Activated T-helper 17 cell treated with anti-CD3 and anti-CD28 coated beads, Interleukin-2, amount 50 U/mL, for 72 hours (primary cell): ENCODE results near the gene ARHGEF39. TPM values are rescaled to one million over a fixed set of nuclear protein-coding genes. Genes with fewer than 3 reads are reported as not detected.
"Not testable (repeated sequence)": the region's sequence is repeated elsewhere in the genome, so short reads cannot be mapped to it uniquely, and the experiment has no call there.

Source experiments
- ATAC-seq: fragments of 150-1000 bp; cut with Tn5 transposase; replicated peaks from 2 replicates; pipeline ENCODE4 v1.10.0; 2021; ENCODE audit warnings: mild to moderate bottlenecking, moderate library complexity
- H3K27ac Mint-ChIP-seq: one replicate; pipeline ENCODE4 v1.8.0; 2022; ENCODE audit warnings: mixed read lengths
- H3K27me3 Mint-ChIP-seq: one replicate; pipeline ENCODE4 v1.8.0; 2022; ENCODE audit warnings: mixed read lengths
- H3K36me3 Mint-ChIP-seq: one replicate; pipeline ENCODE4 v1.8.0; 2022; ENCODE audit warnings: low read depth, mild to moderate bottlenecking, mixed read lengths
- H3K4me1 Mint-ChIP-seq: one replicate; pipeline ENCODE4 v1.8.0; 2022; ENCODE audit warnings: mixed read lengths
- H3K4me3 Mint-ChIP-seq: one replicate; pipeline ENCODE4 v1.8.0; 2022; ENCODE audit warnings: mild to moderate bottlenecking, mixed read lengths
- H3K9me3 Mint-ChIP-seq: one replicate; pipeline ENCODE4 v1.8.0; 2022; ENCODE audit warnings: mixed read lengths
- total RNA-seq, 2 donors: library from RNA; stranded (reverse); gene quantifications; one replicate each; pipeline ENCODE4 v1.2.3, GENCODE V29; 2022

ARHGEF39 gene
- total RNA-seq, 2 donors from 2014 or later = 9.4 to 16.1 TPM

GRCh38 chr9:35618325-35618727 lies 46.7 kb downstream of the ARHGEF39 start, which contains the start of gene CD72:
CD72 (minus strand) TSS chr9:35618413; CDS start chr9:35618303, 110 bp downstream.
- no peaks in the 10 kb centered on the region for H3K9me3 Mint-ChIP-seq
- no peaks in the 10 kb centered on the region for H3K27me3 Mint-ChIP-seq
- peak within 1 kb of the TSS; percentile 92 for H3K4me3 Mint-ChIP-seq
- peaks cover 6% of the 10 kb centered on the region for H3K36me3 Mint-ChIP-seq
- peak within 1 kb of the TSS; percentile 94 for H3K27ac Mint-ChIP-seq
- peaks cover 33% of the 10 kb centered on the region for H3K4me1 Mint-ChIP-seq
- no peak for ATAC-seq

GRCh38 chr9:35617548-35617947 lies 47.4 kb downstream of the ARHGEF39 start:
- Mint-ChIP-seq H3K9me3 (no peaks in the 10 kb centered on the region), H3K4me1 (peaks cover 33% of the 10 kb centered on the region), H3K27me3 (no peaks in the 10 kb centered on the region), H3K27ac (peak overlapping the region; percentile 94), H3K36me3 (peaks cover 6% of the 10 kb centered on the region), H3K4me3 (peak overlapping the region; percentile 92)
- no peak for ATAC-seq

- peaks cover 33% of the 10 kb centered on the region for H3K4me1 Mint-ChIP-seq
- H3K27ac Mint-ChIP-seq = peak overlapping the region; percentile 94
- H3K9me3 Mint-ChIP-seq = no peaks in the 10 kb centered on the region
Observed at GRCh38 chr9:35616681-35617459, 48.1 kb downstream of the ARHGEF39 start.

GRCh38 chr9:35615981-35616680 lies 48.9 kb downstream of the ARHGEF39 start:
- H3K4me1 Mint-ChIP-seq = peaks cover 39% of the 10 kb centered on the region

More at GRCh38 chr9:35616681-35617459, 48.1 kb downstream of the ARHGEF39 start:
- peak; percentile 68 for ATAC-seq
- Mint-ChIP-seq H3K4me3 (peak overlapping the region; percentile 92), H3K36me3 (peaks cover 6% of the 10 kb centered on the region), H3K27me3 (no peaks in the 10 kb centered on the region)

GRCh38 chr9:35612843-35613242 lies 52.2 kb downstream of the ARHGEF39 start:
- Mint-ChIP-seq H3K36me3 (peaks cover 20% of the 10 kb centered on the region), H3K27me3 (no peaks in the 10 kb centered on the region), H3K4me1 (peaks cover 22% of the 10 kb centered on the region)

More at GRCh38 chr9:35615981-35616680, 48.9 kb downstream of the ARHGEF39 start:
- ATAC-seq = no peak
- peak overlapping the region; percentile 92 for H3K4me3 Mint-ChIP-seq
- no peaks in the 10 kb centered on the region for H3K27me3 Mint-ChIP-seq
- H3K36me3 Mint-ChIP-seq = peaks cover 6% of the 10 kb centered on the region
- H3K9me3 Mint-ChIP-seq = no peaks in the 10 kb centered on the region
- H3K27ac Mint-ChIP-seq = peak overlapping the region; percentile 94

GRCh38 chr9:35612066-35612465 lies 52.9 kb downstream of the ARHGEF39 start:
- ATAC-seq, H3K4me3 Mint-ChIP-seq, H3K9me3 Mint-ChIP-seq, H3K27me3 Mint-ChIP-seq: not testable (repeated sequence)
- Mint-ChIP-seq H3K4me1 (peaks cover 21% of the 10 kb centered on the region), H3K36me3 (peaks cover 22% of the 10 kb centered on the region), H3K27ac (peak overlapping the region; percentile 40)

More at GRCh38 chr9:35612843-35613242, 52.2 kb downstream of the ARHGEF39 start:
- no peaks in the 10 kb centered on the region for H3K9me3 Mint-ChIP-seq
- ATAC-seq = no peak
- no peak overlapping the region for H3K4me3 Mint-ChIP-seq
- no peak overlapping the region for H3K27ac Mint-ChIP-seq

- Mint-ChIP-seq H3K27ac (peak overlapping the region; percentile 40), H3K27me3 (no peaks in the 10 kb centered on the region), H3K9me3 (no peaks in the 10 kb centered on the region), H3K4me1 (peaks cover 23% of the 10 kb centered on the region), H3K4me3 (no peak overlapping the region), H3K36me3 (peaks cover 28% of the 10 kb centered on the region)
- ATAC-seq = peak; percentile 85
Observed at GRCh38 chr9:35611230-35611797, 53.7 kb downstream of the ARHGEF39 start.

GRCh38 chr9:35609820-35610163 lies 55.2 kb downstream of the ARHGEF39 start:
- Mint-ChIP-seq H3K36me3 (peaks cover 28% of the 10 kb centered on the region), H3K9me3 (no peaks in the 10 kb centered on the region), H3K27me3 (no peaks in the 10 kb centered on the region), H3K4me3 (no peak overlapping the region), H3K4me1 (peaks cover 18% of the 10 kb centered on the region), H3K27ac (no peak overlapping the region)
- no peak for ATAC-seq

Other genes with a start within 250 kb of the ARHGEF39 start
- gene RUSC2, start 175.1 kb downstream of the ARHGEF39 start, total RNA-seq = 1 to 10 TPM; 1.3 to 1.9 TPM
- 10 to 100 TPM; 23.5 to 39.0 TPM for gene TESK1, start 59.9 kb downstream of the ARHGEF39 start, total RNA-seq
- 10 to 100 TPM in 1 of 2 donors, 1 to 10 TPM in 1; 7.5 to 43.2 TPM for gene CD72, start 46.8 kb downstream of the ARHGEF39 start, total RNA-seq
- gene SIT1, start 14.3 kb downstream of the ARHGEF39 start, total RNA-seq = 100 to 1,000 TPM in 1 of 2 donors, 10 to 100 TPM in 1; 97.0 to 135 TPM
- gene RMRP, start 7.2 kb downstream of the ARHGEF39 start, total RNA-seq = over 10,000 TPM in 1 of 2 donors, 1,000 to 10,000 TPM in 1; 5,785 to 10,768 TPM
- 10 to 100 TPM; 17.5 to 19.8 TPM for gene CCDC107, start 6.9 kb downstream of the ARHGEF39 start, total RNA-seq
- gene CA9, start 8.7 kb upstream of the ARHGEF39 start, total RNA-seq = 10 to 100 TPM in 1 of 2 donors, under 1 TPM in 1; 0.89 to 31.7 TPM
- gene TPM2, start 24.7 kb upstream of the ARHGEF39 start, total RNA-seq = 1 to 10 TPM; 4.1 to 6.2 TPM
- gene TLN1, start 67.0 kb upstream of the ARHGEF39 start, total RNA-seq = 100 to 1,000 TPM; 293 to 458 TPM
- gene CREB3, start 67.5 kb upstream of the ARHGEF39 start, total RNA-seq = 10 to 100 TPM; 23.9 to 40.3 TPM
- 10 to 100 TPM; 27.0 to 36.0 TPM for gene GBA2, start 84.0 kb upstream of the ARHGEF39 start, total RNA-seq
- 10 to 100 TPM; 18.9 to 25.6 TPM for gene RGP1, start 84.1 kb upstream of the ARHGEF39 start, total RNA-seq
- gene MSMP, start 89.1 kb upstream of the ARHGEF39 start, total RNA-seq = not detected
- 10 to 100 TPM; 11.1 to 11.6 TPM for gene NPR2, start 126.4 kb upstream of the ARHGEF39 start, total RNA-seq
- gene SPAG8, start 147.1 kb upstream of the ARHGEF39 start, total RNA-seq = under 1 TPM; 0.43 to 0.58 TPM
- 10 to 100 TPM; 27.7 to 38.0 TPM for gene HINT2, start 149.8 kb upstream of the ARHGEF39 start, total RNA-seq
- not detected for gene FAM221B, start 163.5 kb upstream of the ARHGEF39 start, total RNA-seq
- 1 to 10 TPM; 2.4 to 6.8 TPM for gene TMEM8B, start 164.0 kb upstream of the ARHGEF39 start, total RNA-seq
- not detected for gene OR13J1, start 205.2 kb upstream of the ARHGEF39 start, total RNA-seq
- not detected for gene HRCT1, start 241.0 kb upstream of the ARHGEF39 start, total RNA-seq
- gene SPAAR, start 244.3 kb upstream of the ARHGEF39 start, total RNA-seq = not detected